Measurements from ENCODE around the gene CYBA. TPM values are rescaled to one million over a fixed set of nuclear protein-coding genes. Genes with fewer than 3 reads are reported as not detected.

CYBA gene
- polyA plus RNA-seq, 1 experiment = 187 TPM

DNA sequence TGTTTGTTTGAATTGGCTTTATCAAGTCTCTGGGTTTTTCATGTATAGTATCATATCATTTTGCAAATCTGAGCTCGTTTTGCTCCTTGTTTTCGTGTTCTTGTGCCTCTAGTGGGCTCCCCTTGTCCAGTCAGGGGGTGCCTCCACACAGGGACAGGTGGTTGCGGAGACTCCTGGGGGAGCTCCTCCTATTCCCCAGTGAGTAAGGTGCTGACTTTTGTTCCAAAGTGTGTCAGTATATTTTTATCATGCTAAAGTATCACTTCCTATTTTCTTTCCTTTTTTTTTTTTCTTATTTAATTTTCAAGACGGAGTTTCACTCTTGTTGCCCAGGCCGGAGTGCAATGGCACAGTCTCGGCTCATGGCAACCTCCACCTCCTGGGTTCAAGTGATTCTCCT lies 42.8 kb downstream of the CYBA start:
- ChIA-PET POLR2A (no interaction called here), CTCF (no interaction called here)
- DNase-seq (ENCODE audit: low read depth) = no peak
- Histone ChIP-seq H3K27me3 (ENCODE audit: control insufficient read depth, insufficient read depth, low read length) (no peaks in the 10 kb centered on the region), H3K4me3 (ENCODE audit: low read depth, low read length) (no peak overlapping the region), H3K36me3 (ENCODE audit: control insufficient read depth, insufficient read depth, low read length) (peaks cover 27% of the 10 kb centered on the region)
- no peak for TF ChIP-seq CTCF (IDR thresholded peaks at IDR 0.05; ENCODE audit: insufficient read depth, low read depth, low read length)

- peaks cover 29% of the 10 kb centered on the region for H3K36me3 ChIP-seq (ENCODE audit: control insufficient read depth, insufficient read depth, low read length)
- no peak for DNase-seq (ENCODE audit: low read depth)
- no peak for TF ChIP-seq CTCF (IDR thresholded peaks at IDR 0.05; ENCODE audit: insufficient read depth, low read depth, low read length)
Measured at GRCh38 chr16:88606148-88606757, 44.6 kb downstream of the CYBA start.

DNA sequence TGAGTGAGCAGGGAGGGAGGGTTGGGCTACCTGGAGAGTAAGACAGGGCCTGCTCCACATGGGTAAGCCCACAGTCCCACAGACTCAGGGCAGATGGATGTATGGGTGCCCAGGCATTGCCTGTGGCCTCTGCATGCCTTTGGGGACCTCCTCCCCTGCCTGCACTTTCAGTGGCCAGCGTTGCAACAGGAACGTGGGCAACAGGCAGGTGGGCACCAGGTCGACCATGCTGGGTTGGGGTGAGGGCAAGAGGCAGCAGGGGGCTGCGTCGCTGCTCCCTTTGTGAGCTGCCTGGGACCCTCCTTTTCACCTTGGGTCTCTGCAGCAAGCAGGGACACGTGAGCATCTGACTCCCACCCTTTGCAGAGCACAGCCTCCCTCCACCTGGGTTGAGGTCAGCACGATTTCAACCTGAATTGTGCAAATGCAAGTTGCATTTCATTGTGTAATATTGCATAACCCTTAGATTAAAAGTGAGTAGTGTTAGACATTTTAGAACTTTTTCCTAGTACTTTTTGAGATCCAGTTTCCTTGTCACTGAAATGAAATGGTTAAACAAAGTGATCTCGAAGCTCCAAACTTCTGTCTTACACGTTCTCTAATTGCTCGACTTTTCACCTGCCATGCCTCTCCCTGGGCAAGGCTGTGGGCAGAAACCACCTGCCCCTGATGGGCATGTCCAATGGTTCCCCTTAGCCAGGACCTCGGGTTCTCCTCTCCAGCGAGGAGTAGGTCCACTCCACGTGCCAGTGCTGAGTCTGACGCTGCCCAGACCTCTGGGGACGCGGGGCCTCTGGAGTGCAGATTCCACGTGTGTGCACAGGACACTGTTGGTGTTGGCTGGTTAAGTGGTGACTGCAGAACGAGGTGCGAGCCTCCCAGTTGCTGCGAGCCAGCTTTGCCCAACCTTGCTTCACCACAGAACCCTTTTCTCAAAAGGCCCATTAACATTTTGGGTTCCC lies 45.4 kb downstream of the CYBA start:
- DNase-seq (ENCODE audit: low read depth) = no peak
- Histone ChIP-seq H3K27me3 (ENCODE audit: control insufficient read depth, insufficient read depth, low read length) (no peaks in the 10 kb centered on the region), H3K36me3 (ENCODE audit: control insufficient read depth, insufficient read depth, low read length) (peaks cover 25% of the 10 kb centered on the region), H3K4me3 (ENCODE audit: low read depth, low read length) (no peak overlapping the region)
- no peak for TF ChIP-seq CTCF (IDR thresholded peaks at IDR 0.05; ENCODE audit: insufficient read depth, low read depth, low read length)
- ChIA-PET CTCF (no interaction called here), POLR2A (no interaction called here)

More at GRCh38 chr16:88606148-88606757, 44.6 kb downstream of the CYBA start:
- H3K27me3 ChIP-seq (ENCODE audit: control insufficient read depth, insufficient read depth, low read length) = no peaks in the 10 kb centered on the region
- POLR2A ChIA-PET = no interaction called here
- no peak overlapping the region for H3K4me3 ChIP-seq (ENCODE audit: low read depth, low read length)
- CTCF ChIA-PET = no interaction called here

DNA sequence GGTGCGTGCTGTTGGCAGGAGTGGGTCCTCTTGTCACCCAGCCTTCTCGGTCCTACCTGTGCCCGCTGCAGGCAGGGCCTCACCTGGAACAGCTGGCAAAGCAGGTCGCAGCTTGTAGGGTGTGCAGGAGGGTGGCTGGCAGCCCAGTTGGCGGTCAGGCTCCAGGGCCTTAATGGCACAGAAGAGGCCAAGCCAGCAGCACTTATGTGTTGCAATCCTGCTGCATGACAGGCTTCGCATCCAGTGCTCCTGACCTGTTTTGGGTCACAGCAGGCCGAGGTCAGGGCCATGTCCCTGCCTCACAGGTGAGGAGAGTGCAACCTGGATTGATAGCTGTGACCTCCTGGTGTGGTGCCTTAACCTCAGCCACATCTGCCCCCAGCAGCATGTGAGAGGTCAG lies 48.8 kb downstream of the CYBA start:
- H3K27me3 ChIP-seq (ENCODE audit: control insufficient read depth, insufficient read depth, low read length) = no peaks in the 10 kb centered on the region
- H3K36me3 ChIP-seq (ENCODE audit: control insufficient read depth, insufficient read depth, low read length) = peaks cover 29% of the 10 kb centered on the region
- H3K4me3 ChIP-seq (ENCODE audit: low read depth, low read length) = no peak overlapping the region
- POLR2A ChIA-PET = no interaction called here
- no peak for DNase-seq (ENCODE audit: low read depth)
- CTCF ChIA-PET = no interaction called here
- no peak for TF ChIP-seq CTCF (IDR thresholded peaks at IDR 0.05; ENCODE audit: insufficient read depth, low read depth, low read length)

GRCh38 chr16:88601313-88602036 lies 49.4 kb downstream of the CYBA start:
- POLR2A ChIA-PET = no interaction called here
- TF ChIP-seq CTCF (IDR thresholded peaks at IDR 0.05; ENCODE audit: insufficient read depth, low read depth, low read length) = no peak
- CTCF ChIA-PET = no interaction called here
- DNase-seq (ENCODE audit: low read depth) = no peak
- peaks cover 29% of the 10 kb centered on the region for H3K36me3 ChIP-seq (ENCODE audit: control insufficient read depth, insufficient read depth, low read length)
- no peaks in the 10 kb centered on the region for H3K27me3 ChIP-seq (ENCODE audit: control insufficient read depth, insufficient read depth, low read length)
- H3K4me3 ChIP-seq (ENCODE audit: low read depth, low read length) = no peak overlapping the region

All from BJ (cell line).